CD4-positive, alpha-beta T cell treated with Interleukin-17A for 1 hour (primary cell): ENCODE results near the gene C10orf62.
"Not testable (repeated sequence)": the region's sequence is repeated elsewhere in the genome, so short reads cannot be mapped to it uniquely, and the experiment has no call there.

Experiments
- DNase-seq: peaks from one replicate; pipeline ENCODE4 v3.0.0-alpha.2; 2020

The C10orf62 gene

DNA sequence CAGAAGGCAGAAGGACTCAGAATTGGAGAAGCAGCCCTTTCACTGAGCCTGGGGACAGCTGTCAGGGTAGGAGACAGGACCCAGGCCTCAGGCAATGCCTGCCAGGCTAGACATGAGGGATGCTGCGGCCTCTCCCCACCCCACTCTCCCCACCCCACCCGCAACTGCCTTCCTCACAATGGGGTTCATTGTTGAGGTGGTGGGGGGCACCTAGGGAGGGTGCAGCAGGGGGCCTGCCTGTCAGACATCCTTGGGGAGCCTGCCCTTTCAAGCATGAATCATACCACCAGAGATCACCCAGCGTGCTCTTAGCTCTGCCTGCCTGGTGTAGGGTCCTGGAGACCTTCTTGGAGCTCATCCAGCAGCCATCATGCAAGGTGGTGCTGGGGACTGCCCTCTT lies at the start of gene C10orf62:
Gene C10orf62 (plus strand): TSS at position 243 of the 400 bp plus-strand sequence. CDS start 177 bp downstream, outside the sequence.
- DNase-seq, result no peak

DNA sequence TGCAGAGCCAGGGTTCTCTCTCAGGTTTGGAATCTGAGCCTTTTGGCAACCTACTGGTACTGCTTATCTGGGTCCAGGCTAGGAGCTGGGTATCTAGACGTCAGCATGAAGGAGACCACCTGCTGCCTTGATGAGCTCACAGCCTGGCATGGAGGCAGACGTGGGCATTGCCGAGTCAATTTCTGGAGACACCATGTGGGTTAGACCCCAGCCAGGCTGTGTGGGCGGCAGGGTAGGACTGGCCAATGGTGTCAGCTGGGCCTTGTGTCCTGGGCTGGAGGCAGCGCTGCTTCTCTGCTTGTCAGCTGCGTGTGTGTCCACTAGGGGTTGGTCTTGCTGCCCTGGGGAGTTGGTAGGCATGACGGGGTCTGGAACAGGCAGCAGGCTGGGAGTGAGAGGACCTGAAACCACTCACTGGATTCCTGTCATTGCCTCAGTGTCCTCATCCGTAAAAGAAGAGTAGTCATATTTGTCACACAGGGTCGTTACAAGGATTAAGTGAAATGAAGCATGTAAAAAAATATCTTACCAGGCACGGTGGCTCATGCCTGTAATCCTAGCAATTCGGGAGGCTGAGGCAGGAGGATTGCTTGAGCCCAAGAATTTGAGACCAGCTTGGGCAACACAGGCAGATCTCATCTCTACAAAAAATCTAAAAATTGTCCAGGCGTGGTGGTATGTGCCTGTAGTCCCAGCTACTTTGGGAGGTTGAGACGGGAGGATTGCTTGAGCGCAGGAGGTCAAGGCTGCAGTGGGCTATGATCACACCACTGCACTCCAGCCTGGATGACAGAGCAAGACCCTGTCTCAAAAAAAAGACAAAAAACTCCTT lies 48.6 kb upstream of the C10orf62 start:
- no peak for DNase-seq

- no peak for DNase-seq
Measured at GRCh38 chr10:97542169-97543024, 47.1 kb upstream of the C10orf62 start.

- peak; percentile 6 for DNase-seq
Measured at GRCh38 chr10:97543025-97543546, 46.4 kb upstream of the C10orf62 start.

- DNase-seq, result no peak
Measured at GRCh38 chr10:97546456-97547270, 42.9 kb upstream of the C10orf62 start.

- DNase-seq, result no peak
Measured at GRCh38 chr10:97547271-97547600, 42.3 kb upstream of the C10orf62 start.

GRCh38 chr10:97547962-97548361 lies 41.6 kb upstream of the C10orf62 start:
- DNase-seq, result no peak

DNA sequence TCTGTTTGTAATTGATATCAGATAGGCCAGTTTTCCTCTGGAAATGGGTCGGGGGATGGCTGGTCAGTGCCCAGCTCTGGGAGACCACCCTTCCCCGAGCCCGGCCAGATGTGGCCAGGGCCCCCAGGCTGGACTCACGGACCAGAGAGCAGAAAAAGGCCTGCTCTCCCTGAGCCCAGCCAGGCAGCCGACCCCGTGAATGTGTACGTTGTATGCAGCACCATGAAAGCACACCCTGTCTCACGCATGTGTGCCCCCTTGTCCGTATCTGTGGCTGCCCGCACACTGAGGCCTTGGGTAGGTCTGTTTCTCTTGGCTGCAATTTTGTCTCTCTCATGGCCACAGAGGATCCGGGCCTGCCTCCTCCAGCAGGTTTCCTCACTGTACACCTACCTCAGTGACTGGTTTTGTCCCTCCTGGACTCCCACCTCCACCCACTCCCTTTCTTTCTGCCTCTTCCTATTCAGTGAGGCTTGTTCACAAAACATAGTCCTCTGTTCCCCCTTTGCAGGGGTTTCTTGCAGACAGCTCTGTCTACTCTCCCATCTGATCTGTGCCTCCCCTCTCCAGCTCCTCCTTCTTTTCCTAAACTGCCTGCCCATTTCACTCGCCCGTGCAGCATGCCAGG lies 40.6 kb upstream of the C10orf62 start:
- DNase-seq, result no peak

GRCh38 chr10:97549587-97550322 lies 39.8 kb upstream of the C10orf62 start:
- no peak for DNase-seq

DNA sequence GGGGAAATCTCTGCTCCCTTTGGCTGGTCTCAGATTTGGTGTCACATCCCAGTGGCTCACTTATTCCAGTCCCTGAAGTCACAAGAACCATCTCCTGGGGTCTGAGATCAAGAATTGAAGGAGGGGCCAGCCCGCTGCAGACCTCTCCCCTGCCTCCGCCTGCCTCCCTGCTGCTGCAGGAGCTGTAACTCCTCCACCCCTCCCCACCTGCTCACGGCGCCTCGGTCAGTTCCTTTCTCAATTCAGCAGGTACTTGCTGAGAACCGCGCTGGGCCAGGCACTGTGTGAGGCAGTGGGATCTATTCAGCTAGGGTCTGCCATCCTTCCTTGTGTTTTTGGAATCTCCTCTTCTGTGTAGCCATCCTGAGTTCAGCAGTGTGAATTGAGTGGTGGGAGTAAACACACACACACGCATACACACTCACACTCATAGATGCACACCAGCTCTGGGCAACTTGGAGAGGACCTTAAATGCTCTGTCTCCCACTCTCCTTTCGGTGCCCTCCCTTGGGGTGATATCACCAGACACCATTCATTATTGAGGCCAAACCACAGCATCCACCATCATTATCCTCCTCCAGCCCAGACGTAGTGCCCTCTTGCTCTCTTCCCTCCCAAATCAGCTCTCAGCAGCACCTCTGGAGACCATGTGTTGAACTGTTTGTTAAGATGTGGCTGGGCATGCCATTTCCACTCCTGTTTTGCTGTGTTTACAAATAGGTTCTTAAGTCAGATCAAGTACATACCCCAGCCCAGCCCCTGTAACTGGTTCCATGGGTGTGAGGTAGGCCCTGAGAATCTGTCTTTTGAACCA lies 39.0 kb upstream of the C10orf62 start:
- no peak for DNase-seq

GRCh38 chr10:97551271-97551670 lies 38.2 kb upstream of the C10orf62 start:
- no peak for DNase-seq

GRCh38 chr10:97553575-97554031 lies 35.9 kb upstream of the C10orf62 start:
- peak; percentile 65 for DNase-seq

- DNase-seq, result not testable (repeated sequence)
Measured at GRCh38 chr10:97554336-97554735, 35.2 kb upstream of the C10orf62 start.

DNA sequence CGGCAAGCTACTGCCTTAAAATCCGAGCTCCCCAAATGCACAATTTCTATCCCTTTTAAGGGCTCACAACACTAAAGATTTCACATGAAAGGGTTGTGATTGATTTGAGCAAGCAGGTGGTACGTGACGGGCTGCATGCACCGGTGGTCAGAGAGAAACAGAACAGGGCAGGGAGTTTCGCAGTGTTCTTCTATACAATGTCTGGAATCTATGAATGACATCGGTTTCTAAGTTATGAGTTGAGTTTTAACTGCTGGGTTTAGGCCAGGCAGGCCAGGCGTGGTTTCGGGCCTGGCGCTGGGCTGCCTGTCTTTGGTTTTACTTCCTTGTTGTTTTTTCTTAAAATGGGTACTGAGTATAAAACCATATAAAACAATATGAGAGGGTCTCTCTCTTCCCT lies 34.0 kb upstream of the C10orf62 start:
- DNase-seq, result not testable (repeated sequence)

DNA sequence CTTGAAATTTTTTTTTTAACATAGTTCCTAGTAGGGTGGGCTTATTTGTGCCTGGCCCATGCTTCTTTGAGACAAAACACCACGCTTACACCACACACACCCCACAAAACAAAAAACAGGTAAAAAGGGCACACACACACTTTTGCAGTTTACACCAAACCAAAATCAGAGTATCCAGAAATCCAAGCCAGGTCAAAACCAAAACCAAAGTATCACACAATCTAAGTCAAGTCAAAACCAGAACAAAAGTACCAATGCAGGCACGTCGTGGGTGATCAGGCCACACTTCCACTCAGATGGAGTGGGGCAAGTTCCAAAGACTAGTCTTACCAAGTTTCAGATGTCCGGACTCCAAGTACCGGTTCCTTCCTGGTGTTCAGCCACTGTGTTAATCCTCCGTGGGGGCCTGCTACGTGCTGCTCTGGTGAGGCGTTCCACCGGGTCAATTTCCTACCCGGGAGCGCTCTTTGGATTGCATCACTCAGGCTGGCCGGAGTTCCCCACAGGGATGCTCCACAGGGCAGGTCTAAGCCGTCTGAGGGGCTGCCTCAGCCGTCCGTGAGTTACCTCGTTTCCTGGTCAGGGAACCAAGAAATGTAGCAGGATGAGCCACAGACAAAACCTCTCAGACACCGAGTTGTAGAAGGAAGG lies 28.7 kb upstream of the C10orf62 start:
- DNase-seq, result not testable (repeated sequence)

DNA sequence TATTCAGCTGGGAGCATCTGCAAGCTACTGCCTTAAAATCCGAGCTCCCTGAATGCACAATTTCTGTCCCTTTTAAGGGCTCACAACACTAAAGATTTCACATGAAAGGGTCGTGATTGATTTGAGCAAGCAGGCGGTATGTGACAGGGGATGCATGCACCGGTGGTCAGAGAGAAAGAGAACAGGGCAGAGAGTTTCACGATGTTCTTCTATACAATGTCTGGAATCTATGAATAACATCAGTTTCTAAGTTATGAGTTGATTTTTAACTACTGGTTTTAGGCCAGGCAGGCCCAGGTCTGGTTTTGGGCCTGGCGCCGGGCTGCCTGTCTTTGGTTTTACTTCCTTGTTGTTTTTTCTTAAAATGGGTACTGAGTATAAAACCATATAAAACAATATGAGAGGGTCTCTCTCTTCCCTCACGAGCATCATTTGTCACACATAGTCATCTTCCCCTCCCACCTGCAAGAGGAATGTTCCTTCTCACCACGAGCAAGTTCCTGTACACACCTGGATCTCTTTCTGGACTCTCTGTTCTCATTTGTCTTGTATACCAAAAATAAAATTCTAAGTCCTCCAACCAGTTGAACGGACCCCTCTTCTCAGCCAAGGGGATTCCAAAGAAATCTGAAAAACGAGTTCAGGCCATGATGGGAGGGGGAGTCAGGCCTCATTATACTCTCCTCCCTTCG lies 28.0 kb upstream of the C10orf62 start:
- DNase-seq, result not testable (repeated sequence)

- not testable (repeated sequence) for DNase-seq
Measured at GRCh38 chr10:97562329-97562728, 27.2 kb upstream of the C10orf62 start.

DNA sequence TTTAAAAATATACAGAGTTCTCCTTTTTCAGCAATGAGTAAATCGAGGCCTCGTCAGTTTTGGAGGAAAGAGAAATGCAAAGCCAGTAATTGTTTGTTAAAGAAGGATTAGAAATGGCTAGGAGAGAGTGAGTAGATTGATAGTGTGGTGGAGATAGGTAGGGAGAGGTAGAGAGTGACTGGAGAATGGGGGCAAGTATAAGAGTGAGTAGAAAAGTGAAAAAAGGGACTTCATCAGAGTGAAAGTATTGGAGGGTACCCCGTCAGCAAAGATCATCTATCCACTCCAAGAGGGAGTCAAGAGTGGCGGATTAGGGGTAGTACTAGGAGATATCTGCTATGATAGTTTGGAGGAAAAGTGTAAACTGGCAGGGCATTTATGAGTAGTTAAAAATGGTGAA lies 26.2 kb upstream of the C10orf62 start:
- no peak for DNase-seq

GRCh38 chr10:97564776-97565175 lies 24.7 kb upstream of the C10orf62 start:
- no peak for DNase-seq
